Breast epithelium (tissue), 3 donors: Measurements from ENCODE around the gene AQP5.

Source experiments
- CTCF ChIP-seq, 3 donors: fragments of 450-650 bp; IDR thresholded peaks; one replicate each; pipeline ENCODE4 v1.5.1; 2016 to 2017; ENCODE audit warnings: antibody characterized with exemption in 3 of 3, mild to moderate bottlenecking in 3 of 3, moderate library complexity in 3 of 3
- POLR2A ChIP-seq: fragments of 450-650 bp; IDR thresholded peaks from one replicate; pipeline ENCODE4 v1.6.1; 2016; ENCODE audit warnings: antibody characterized with exemption, mild to moderate bottlenecking, moderate library complexity

- TF ChIP-seq CTCF (IDR thresholded peaks at IDR 0.05) = no peak
- no peak for TF ChIP-seq POLR2A
Measured at GRCh38 chr12:49942512-49942893, 19.2 kb upstream of the AQP5 start.
